Nucleus accumbens (tissue), 56 donors: ENCODE data around the gene KIAA1549.

Source experiments
- DNase-seq, 56 donors: peaks; one replicate each; lab custom pipeline; 2025; lab: John Stamatoyannopoulos, UW

KIAA1549 gene

GRCh38 chr7:138887085-138887710 is 94.0 kb downstream of the KIAA1549 start:
- no peak for DNase-seq

GRCh38 chr7:138886501-138886917 is 94.7 kb downstream of the KIAA1549 start:
- no peak for DNase-seq

GRCh38 chr7:138885383-138886147 is 95.6 kb downstream of the KIAA1549 start:
- no peak for DNase-seq

GRCh38 chr7:138882249-138882648 is 98.9 kb downstream of the KIAA1549 start:
- no peak for DNase-seq

- DNase-seq = no peak
Measured at GRCh38 chr7:138881579-138882188, 99.5 kb downstream of the KIAA1549 start.

GRCh38 chr7:138880881-138881578 is 100.2 kb downstream of the KIAA1549 start:
- peak in 2 of 56 donors; percentile 4 to 51 for DNase-seq

- DNase-seq = no peak
Measured at GRCh38 chr7:138879356-138879755, 101.8 kb downstream of the KIAA1549 start.

- DNase-seq = no peak
Measured at GRCh38 chr7:138878856-138879255, 102.3 kb downstream of the KIAA1549 start.

GRCh38 chr7:138878051-138878450 is 103.1 kb downstream of the KIAA1549 start:
- DNase-seq = no peak

GRCh38 chr7:138876326-138876725 is 104.9 kb downstream of the KIAA1549 start:
- DNase-seq = no peak

GRCh38 chr7:138875794-138876193 is 105.4 kb downstream of the KIAA1549 start:
- no peak for DNase-seq

- peak in 2 of 56 donors; percentile 5 to 9 for DNase-seq
Measured at GRCh38 chr7:138873220-138873892, 107.8 kb downstream of the KIAA1549 start.

- DNase-seq = no peak
Measured at GRCh38 chr7:138872576-138872975, 108.6 kb downstream of the KIAA1549 start.

GRCh38 chr7:138871814-138872090 is 109.4 kb downstream of the KIAA1549 start:
- DNase-seq = no peak

- DNase-seq = no peak
Measured at GRCh38 chr7:138871065-138871813, 110.0 kb downstream of the KIAA1549 start.

- no peak for DNase-seq
Measured at GRCh38 chr7:138869353-138869752, 111.8 kb downstream of the KIAA1549 start.

- DNase-seq = no peak
Measured at GRCh38 chr7:138868711-138869110, 112.5 kb downstream of the KIAA1549 start.

- DNase-seq = no peak
Measured at GRCh38 chr7:138867744-138868143, 113.4 kb downstream of the KIAA1549 start.

- DNase-seq = no peak
Measured at GRCh38 chr7:138866353-138866752, 114.8 kb downstream of the KIAA1549 start.

- DNase-seq = no peak
Measured at GRCh38 chr7:138865843-138866242, 115.3 kb downstream of the KIAA1549 start.
